HG03159 (cell line): ENCODE measurements around the gene RTN4RL1.

Source experiments
- ATAC-seq: cut with Tn5 transposase; IDR thresholded peaks from one replicate; pipeline ENCODE4 v1.9.1; 2021; ENCODE audit warnings: mild to moderate bottlenecking, moderate library complexity; ENCODE audit not compliant: unreplicated experiment

RTN4RL1 gene

DNA sequence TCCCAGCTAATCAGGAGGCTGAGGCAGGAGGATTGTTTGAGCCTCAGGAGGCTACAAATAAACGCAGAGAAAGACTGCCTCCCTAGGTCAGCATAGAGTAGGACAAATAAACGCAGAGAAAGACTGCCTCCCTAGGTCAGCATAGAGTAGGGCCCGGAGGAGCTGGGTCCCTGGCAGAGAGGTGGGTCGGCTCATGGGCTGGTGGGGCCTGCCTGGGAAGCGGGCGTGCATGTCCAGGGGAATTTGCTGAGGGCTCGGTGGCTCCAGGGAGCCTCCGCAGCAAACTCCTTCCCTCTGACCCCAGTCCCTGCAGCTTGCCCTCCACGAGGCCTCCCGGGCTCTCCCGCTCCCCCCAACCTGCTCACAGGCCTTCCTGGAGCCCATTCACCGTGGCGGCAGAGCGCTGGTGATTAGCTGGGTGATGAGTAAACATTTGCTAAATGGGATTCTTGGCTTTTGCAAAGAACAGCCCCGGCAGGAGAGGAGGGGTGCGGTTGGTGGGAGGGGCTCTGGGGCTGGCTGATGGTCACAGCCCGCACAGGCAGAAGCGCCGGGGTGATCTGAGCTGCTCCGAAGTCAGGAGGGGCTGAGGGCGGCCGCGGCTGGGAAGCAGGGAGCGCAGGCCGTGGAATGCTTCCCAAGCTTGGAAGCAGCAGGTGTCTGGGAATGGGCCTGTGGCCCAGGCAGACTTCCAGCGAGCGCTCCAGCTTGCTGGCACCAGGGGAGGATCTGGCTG lies 93.1 kb downstream of the RTN4RL1 start:
- no peak for ATAC-seq

DNA sequence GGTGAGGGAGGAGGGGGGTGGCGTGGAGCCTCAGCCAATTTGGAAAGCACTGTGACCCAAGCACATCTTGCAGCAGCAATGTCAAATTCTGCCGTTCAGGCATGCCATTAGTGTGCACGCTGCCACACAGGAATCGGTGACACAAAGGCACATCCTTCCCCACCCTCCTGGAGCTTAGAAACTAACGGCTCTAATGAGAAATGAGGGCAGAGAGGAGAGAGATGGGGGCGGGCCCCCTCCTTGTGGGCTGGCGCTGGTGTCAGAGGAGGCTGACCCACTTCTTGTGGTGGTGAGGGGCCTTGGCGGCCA lies 94.8 kb downstream of the RTN4RL1 start:
- no peak for ATAC-seq

DNA sequence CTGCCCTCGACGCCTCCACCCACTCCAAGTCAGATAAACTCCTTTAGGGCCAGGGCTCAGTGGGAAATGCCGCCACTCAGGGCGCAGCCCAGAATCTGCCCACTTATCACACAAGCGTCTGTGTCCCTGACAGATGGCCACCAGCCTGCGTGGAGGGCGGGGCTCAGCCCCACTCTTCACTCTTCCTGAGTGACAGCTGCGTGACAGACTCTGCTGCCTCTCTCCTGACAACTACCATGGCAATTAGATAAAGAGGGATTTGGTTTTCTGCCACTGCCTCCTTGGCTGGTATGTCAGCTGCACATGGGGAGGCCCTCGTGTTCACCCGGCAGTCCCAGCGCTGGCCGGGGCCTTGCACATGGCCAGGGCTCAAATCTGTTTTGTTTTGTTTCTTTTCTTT lies 96.2 kb downstream of the RTN4RL1 start:
- no peak for ATAC-seq

DNA sequence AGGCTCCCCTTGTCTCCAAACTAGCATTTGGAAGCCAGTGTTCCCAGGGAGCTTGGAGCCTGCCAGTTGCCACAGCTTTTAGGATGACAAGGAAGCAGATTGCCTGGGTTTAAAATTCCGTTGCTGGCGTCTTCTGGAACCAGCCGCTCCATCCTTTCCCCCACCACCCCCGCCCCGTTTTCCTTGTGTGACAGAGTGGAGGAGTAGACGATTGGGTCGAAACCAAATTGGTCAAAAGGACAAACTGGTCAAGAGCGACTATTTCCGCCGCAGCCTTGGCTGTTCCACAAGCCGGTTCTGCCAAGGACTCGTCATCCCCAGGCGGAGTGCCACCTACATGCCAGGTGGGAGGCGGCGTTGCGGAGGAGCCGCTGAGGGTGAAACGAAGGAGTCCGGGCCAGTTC lies 104.2 kb downstream of the RTN4RL1 start:
- no peak for ATAC-seq

GRCh38 chr17:1919201-1919600 lies 105.9 kb downstream of the RTN4RL1 start:
- ATAC-seq, result no peak

DNA sequence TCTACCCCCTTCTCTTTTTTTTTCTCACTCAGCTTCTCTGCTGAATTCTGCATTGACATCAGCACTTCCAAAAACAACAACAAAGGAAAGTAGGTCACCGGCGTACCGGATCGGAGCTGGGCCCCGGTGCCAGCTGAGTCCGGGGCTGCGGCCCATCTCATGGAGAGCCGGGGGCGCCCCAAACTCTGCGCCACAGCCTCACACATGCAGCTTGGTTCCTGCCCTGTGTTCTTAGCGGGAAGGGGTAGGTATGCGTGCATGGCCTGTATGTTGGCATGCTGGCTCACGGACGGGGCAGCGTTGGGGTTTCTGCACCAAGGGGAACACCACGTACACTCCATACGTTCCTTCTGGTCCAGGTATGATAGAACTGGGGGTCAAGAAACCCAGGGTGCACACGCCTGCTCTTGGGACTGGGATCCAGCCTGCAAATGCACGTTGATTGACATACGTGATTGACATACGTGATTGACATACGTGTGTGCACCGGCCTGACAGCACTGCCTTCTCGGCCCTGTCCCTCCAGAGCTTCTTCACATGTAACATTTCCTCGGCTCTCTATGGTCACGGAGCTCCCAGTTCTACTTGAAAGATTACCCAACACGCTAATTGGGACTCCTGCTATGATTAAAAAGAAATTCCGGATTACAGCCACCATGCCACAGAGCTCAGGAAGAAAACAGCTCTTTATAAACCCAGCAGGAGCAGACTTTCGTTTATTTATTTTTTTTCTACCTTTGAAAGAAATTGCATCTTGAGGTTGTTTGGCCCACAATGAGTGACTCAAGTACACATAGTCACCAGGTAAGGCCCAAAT lies 106.6 kb downstream of the RTN4RL1 start:
- ATAC-seq, result no peak

DNA sequence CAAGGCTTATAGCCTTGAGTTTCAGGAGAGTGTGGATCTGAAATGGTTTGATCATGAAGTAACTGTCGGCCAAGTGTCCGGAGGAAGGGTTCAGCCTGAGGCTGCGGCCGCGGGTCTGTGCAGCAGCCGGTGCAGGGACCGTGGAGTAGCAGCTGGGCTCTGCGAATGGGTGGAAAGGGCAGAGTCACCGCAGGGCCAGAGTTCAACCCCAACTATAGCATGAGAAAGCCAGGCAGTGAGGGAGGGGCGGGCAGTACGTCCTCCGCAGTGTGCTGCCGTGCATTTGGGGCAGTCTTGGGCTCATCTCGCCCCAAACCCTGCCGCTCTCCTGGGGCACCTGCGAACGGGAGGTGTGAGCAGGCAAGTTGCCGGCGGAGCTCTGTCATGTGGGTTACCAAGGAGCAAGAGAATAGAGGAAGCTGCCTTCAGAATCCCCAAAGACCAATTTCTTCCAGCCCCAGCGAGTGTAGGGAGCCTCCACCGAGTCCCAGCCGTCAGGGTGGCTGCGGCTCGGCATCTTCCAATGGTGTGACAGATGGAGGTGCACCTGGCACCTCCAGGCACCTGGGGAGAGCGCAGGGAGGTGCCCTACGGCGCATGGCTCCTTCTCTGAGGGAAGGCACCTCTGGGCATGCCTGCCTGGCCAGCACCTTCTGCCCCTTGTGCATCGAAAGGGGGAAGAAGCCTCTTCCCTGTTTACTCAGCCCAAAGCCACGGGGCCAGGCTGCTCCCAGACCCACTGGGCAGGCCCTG lies 108.0 kb downstream of the RTN4RL1 start:
- no peak for ATAC-seq

- ATAC-seq, result no peak
Observed at GRCh38 chr17:1916316-1916715, 108.8 kb downstream of the RTN4RL1 start.

GRCh38 chr17:1915889-1916288 lies 109.2 kb downstream of the RTN4RL1 start:
- ATAC-seq, result no peak

- no peak for ATAC-seq
Observed at GRCh38 chr17:1914661-1915083, 110.5 kb downstream of the RTN4RL1 start.

- ATAC-seq, result no peak
Observed at GRCh38 chr17:1913702-1914101, 111.4 kb downstream of the RTN4RL1 start.

GRCh38 chr17:1912146-1912545 lies 113.0 kb downstream of the RTN4RL1 start:
- ATAC-seq, result no peak

GRCh38 chr17:1909985-1910384 lies 115.1 kb downstream of the RTN4RL1 start:
- no peak for ATAC-seq

DNA sequence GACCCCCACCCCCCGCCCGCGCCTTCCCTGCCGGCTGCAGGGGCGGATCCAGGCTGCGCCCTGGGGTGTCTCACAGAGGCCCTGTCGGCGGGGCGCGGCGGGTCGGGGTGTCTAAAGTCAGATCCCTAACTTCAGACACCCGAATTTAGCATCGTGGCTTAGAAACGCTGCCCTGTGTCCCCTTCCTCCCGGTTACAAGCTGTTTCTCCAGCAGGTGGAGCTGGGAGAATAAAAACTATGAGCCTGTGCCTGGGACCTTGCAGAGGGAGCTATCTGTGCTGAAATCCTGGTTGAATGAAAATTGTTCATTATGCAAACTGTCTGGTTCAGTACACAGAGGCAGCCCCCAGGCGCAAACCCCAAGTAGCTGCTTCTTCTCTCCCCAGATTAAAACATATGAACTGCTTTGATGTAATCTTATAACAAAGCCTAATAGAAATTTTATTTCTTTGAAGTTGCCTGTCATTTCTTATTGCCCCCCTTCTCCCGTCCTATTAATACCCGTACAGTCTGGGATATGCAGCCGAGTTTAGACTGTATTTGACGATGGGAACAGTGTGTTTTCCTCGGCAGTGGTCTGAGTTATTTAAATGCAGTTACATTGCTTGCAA lies 116.3 kb downstream of the RTN4RL1 start:
- no peak for ATAC-seq

GRCh38 chr17:1907909-1908698 lies 117.0 kb downstream of the RTN4RL1 start:
- ATAC-seq, result no peak

- no peak for ATAC-seq
Observed at GRCh38 chr17:1907216-1907631, 117.9 kb downstream of the RTN4RL1 start.

DNA sequence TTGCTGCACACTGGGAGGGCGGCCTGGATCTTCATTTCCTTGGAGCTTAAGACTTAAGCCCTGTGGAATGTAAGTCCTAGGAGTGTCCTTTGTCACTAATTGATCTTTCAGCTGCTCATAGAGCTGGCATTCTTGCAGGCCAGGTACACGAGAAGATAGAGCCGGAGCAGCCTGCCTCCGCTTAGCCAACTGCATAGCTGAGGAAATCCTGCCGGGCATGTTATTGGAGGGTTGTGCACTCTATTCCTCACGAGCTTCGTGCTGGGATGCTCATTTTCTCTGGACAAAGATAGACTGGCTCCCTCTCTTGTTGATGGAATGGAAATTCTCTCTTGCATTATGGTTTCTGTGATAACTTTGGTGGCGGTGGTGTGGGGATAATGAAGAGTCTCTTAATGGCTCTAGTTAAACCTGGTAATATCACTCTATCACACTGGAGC lies 118.5 kb downstream of the RTN4RL1 start:
- ATAC-seq, result no peak

GRCh38 chr17:1905190-1905913 lies 119.8 kb downstream of the RTN4RL1 start:
- ATAC-seq, result no peak

DNA sequence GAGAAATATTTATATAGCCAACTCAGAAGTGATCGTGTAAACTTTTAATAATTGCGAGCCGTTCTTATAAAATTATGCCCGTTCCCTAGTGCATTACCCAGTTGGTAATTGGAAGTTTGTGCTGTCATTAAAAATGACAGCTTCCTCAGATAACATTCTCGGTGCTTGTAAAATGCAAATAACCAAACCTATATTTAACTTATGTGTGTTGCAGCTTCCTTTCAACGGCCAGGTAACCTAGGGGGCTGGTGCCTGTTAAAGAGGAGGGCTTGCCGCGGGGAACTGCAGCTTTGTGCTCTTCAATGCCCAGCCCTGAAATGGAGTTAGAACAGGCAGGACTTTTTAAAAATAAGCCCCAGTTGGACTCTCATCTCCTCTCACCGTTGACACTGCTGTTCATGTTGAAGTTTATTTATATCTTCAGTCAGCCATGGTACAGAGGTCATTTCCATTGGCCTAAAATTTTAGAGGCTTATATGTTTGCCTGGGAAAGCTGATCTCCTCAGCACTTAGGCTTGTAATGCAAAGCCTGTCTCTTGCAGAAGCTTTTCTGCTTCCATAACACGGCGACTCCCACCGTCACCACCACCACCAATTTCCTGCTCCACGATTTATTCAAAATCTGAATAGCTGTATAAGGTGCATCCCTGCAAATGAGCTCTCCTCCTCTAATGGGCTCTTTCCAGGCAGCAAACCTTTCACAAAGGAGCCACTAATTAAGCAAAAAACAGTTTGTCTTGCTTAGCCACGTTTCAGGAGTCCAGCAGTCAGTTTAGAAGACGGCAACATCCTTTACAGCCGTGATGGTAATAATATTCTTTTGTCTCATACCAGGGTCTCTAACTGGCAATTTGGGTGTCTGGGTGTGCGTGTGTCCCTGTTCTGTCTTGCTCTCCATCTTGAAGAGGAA lies 120.6 kb downstream of the RTN4RL1 start:
- ATAC-seq, result no peak
